ENCODE results near the gene UGT1A5. TPM values are rescaled to one million over a fixed set of nuclear protein-coding genes. Genes with fewer than 3 reads are reported as not detected.
A peak's percentile ranks its signal among the peaks of the same experiment; 100 is the strongest.

Gene UGT1A5
- total RNA-seq, 1 experiment from 2014 or later: not detected

DNA sequence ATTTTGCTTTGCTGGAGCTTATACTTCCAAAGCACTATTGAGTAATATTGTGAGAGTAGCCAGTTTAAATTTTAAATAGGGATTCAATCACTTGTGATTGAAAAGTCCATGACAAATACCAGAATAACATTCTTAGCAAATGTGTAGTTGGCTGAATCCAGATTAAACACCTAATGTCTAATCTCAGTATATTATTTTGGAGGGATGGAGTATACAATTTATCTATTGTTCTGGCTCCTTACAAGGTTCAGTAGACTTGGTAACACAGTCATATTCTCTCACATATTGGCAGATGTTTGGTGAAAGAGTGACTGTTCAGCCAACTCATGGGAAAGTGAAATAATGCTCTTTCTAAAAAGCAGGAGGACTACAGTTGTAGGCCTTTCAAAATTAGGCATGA is 38.8 kb upstream of the UGT1A5 start:
- DNase-seq (ENCODE audit: low read depth, low spot score) (no peak), ATAC-seq (no peak)
- Histone ChIP-seq H3K27ac (ENCODE audit: low read depth, low read length) (no peak overlapping the region), H4K20me1 (ENCODE audit: insufficient read depth) (no peaks in the 10 kb centered on the region), H3K4me1 (ENCODE audit: control insufficient read depth in 1 of 2, insufficient read depth in 2 of 2, low read length in 2 of 2) (no peaks in the 10 kb centered on the region), H3K4me3 (replicated peaks in 1 of 2; ENCODE audit: low read depth in 1 of 2, low read length in 2 of 2) (no peak overlapping the region), H2AFZ (ENCODE audit: low read depth, low read length, poor library complexity, severe bottlenecking) (peak overlapping the region; percentile 72), H3K79me2 (ENCODE audit: insufficient read depth, low read length) (no peaks in the 10 kb centered on the region), H3K9me3 (ENCODE audit: control insufficient read depth in 1 of 2, insufficient read depth in 1 of 2, low read depth in 1 of 2, low read length in 2 of 2) (no peaks in the 10 kb centered on the region), H3K36me3 (ENCODE audit: control insufficient read depth in 1 of 2, insufficient read depth in 2 of 2, low read length in 2 of 2) (no peaks in the 10 kb centered on the region), H3K9ac (ENCODE audit: low read length) (no peak overlapping the region), H3K9me2 (ENCODE audit: insufficient read depth) (no peaks in the 10 kb centered on the region), H3K27me3 (ENCODE audit: insufficient read depth, low read length) (peaks cover 6% of the 10 kb centered on the region; the same call in 1 of the 2 replicates), H3K4me2 (ENCODE audit: low read length) (no peak overlapping the region)
- intact Hi-C loops (cut with micrococcal nuclease): no loop called here
- CTCF ChIA-PET: no interaction called here
- RAD21 ChIA-PET (ENCODE audit: low non-redundant PET in 1 of 2, low total read pairs in 2 of 2, uncharacterized antibody in 2 of 2, unreplicated experiment in 2 of 2): no interaction called here
- POLR2A ChIA-PET: no interaction called here
- no peak for TF ChIP-seq JUND (IDR thresholded peaks at IDR 0.05)
- TF ChIP-seq, protein P1, sequence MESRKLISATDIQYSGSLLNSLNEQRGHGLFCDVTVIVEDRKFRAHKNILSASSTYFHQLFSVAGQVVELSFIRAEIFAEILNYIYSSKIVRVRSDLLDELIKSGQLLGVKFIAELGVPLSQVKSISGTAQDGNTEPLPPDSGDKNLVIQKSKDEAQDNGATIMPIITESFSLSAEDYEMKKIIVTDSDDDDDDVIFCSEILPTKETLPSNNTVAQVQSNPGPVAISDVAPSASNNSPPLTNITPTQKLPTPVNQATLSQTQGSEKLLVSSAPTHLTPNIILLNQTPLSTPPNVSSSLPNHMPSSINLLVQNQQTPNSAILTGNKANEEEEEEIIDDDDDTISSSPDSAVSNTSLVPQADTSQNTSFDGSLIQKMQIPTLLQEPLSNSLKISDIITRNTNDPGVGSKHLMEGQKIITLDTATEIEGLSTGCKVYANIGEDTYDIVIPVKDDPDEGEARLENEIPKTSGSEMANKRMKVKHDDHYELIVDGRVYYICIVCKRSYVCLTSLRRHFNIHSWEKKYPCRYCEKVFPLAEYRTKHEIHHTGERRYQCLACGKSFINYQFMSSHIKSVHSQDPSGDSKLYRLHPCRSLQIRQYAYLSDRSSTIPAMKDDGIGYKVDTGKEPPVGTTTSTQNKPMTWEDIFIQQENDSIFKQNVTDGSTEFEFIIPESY (IDR thresholded peaks at IDR 0.05; ENCODE audit: extremely low read depth, insufficient replicate concordance, low read length): no peak
- TF ChIP-seq, protein P2, sequence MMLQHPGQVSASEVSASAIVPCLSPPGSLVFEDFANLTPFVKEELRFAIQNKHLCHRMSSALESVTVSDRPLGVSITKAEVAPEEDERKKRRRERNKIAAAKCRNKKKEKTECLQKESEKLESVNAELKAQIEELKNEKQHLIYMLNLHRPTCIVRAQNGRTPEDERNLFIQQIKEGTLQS (IDR thresholded peaks at IDR 0.05): no peak
- TF ChIP-seq SRF (IDR thresholded peaks at IDR 0.05; ENCODE audit: low read depth): no peak
- TF ChIP-seq ZNF274 (IDR thresholded peaks at IDR 0.05; ENCODE audit: low read depth, low read length): no peak
- TF ChIP-seq, protein P3, sequence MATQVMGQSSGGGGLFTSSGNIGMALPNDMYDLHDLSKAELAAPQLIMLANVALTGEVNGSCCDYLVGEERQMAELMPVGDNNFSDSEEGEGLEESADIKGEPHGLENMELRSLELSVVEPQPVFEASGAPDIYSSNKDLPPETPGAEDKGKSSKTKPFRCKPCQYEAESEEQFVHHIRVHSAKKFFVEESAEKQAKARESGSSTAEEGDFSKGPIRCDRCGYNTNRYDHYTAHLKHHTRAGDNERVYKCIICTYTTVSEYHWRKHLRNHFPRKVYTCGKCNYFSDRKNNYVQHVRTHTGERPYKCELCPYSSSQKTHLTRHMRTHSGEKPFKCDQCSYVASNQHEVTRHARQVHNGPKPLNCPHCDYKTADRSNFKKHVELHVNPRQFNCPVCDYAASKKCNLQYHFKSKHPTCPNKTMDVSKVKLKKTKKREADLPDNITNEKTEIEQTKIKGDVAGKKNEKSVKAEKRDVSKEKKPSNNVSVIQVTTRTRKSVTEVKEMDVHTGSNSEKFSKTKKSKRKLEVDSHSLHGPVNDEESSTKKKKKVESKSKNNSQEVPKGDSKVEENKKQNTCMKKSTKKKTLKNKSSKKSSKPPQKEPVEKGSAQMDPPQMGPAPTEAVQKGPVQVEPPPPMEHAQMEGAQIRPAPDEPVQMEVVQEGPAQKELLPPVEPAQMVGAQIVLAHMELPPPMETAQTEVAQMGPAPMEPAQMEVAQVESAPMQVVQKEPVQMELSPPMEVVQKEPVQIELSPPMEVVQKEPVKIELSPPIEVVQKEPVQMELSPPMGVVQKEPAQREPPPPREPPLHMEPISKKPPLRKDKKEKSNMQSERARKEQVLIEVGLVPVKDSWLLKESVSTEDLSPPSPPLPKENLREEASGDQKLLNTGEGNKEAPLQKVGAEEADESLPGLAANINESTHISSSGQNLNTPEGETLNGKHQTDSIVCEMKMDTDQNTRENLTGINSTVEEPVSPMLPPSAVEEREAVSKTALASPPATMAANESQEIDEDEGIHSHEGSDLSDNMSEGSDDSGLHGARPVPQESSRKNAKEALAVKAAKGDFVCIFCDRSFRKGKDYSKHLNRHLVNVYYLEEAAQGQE (IDR thresholded peaks at IDR 0.05; ENCODE audit: low read depth): no peak
- no peak for TF ChIP-seq SP1 (IDR thresholded peaks at IDR 0.05; ENCODE audit: low read depth)
- TF ChIP-seq TCF7L2 (IDR thresholded peaks at IDR 0.05; ENCODE audit: borderline replicate concordance, extremely low read depth, insufficient read depth, insufficient read length): no peak
- TF ChIP-seq EZH2phosphoT487 (IDR thresholded peaks at IDR 0.05; ENCODE audit: borderline replicate concordance): no peak
- no peak for TF ChIP-seq CEBPB (IDR thresholded peaks at IDR 0.05; ENCODE audit: low read depth)
- TF ChIP-seq, protein P4, sequence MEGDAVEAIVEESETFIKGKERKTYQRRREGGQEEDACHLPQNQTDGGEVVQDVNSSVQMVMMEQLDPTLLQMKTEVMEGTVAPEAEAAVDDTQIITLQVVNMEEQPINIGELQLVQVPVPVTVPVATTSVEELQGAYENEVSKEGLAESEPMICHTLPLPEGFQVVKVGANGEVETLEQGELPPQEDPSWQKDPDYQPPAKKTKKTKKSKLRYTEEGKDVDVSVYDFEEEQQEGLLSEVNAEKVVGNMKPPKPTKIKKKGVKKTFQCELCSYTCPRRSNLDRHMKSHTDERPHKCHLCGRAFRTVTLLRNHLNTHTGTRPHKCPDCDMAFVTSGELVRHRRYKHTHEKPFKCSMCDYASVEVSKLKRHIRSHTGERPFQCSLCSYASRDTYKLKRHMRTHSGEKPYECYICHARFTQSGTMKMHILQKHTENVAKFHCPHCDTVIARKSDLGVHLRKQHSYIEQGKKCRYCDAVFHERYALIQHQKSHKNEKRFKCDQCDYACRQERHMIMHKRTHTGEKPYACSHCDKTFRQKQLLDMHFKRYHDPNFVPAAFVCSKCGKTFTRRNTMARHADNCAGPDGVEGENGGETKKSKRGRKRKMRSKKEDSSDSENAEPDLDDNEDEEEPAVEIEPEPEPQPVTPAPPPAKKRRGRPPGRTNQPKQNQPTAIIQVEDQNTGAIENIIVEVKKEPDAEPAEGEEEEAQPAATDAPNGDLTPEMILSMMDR (IDR thresholded peaks at IDR 0.05 in 2 of 3, conservative IDR thresholded peaks at IDR 0.05 in 1 of 3; ENCODE audit: borderline replicate concordance in 1 of 3, insufficient read depth in 1 of 3, low read depth in 2 of 3, low read length in 2 of 3): no peak
- TF ChIP-seq ELF1 (IDR thresholded peaks at IDR 0.05; ENCODE audit: borderline replicate concordance, low read depth): no peak
- TF ChIP-seq, protein P5, sequence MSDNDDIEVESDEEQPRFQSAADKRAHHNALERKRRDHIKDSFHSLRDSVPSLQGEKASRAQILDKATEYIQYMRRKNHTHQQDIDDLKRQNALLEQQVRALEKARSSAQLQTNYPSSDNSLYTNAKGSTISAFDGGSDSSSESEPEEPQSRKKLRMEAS (IDR thresholded peaks at IDR 0.05): no peak
- no TSS peak for BruUV-seq (replicated peaks)

Data from HCT116 (cell line).